Upper lobe of left lung (tissue), 6 donors: ENCODE data around the gene TMPRSS13. TPM values are rescaled to one million over a fixed set of nuclear protein-coding genes. Genes with fewer than 3 reads are reported as not detected.

ENCODE experiments used
- ATAC-seq, 2 donors: fragments of 200-7000 bp; cut with Tn5 transposase; one replicate each; pipeline ENCODE4 v1.9.1; 2022; ENCODE audit warnings: mild to moderate bottlenecking in 2 of 2, moderate library complexity in 2 of 2; ENCODE audit not compliant: low FRiP score in 2 of 2
- DNase-seq, 2 donors: peaks; one replicate each; pipeline ENCODE4 v3.0.0-alpha.2; 2019 to 2020
- H3K27ac ChIP-seq, 4 donors: fragments of 200-600 bp; sonication (generic); one replicate each; pipeline ENCODE4 v1.5.1; 2016 to 2019
- H3K27me3 ChIP-seq, 4 donors: fragments of 200-600 bp; sonication (generic); one replicate each; pipeline ENCODE4 v1.5.1; 2017 to 2019
- H3K36me3 ChIP-seq, 4 donors: fragments of 200-600 bp; sonication (generic); one replicate each; pipeline ENCODE4 v1.5.1; 2016 to 2019
- H3K4me1 ChIP-seq, 4 donors: fragments of 200-600 bp; sonication (generic); one replicate each; pipeline ENCODE4 v1.5.1; 2018 to 2019
- H3K4me3 ChIP-seq, 4 donors: fragments of 200-600 bp; sonication (generic); one replicate each; pipeline ENCODE4 v1.5.1; 2017 to 2019; ENCODE audit warnings: mild to moderate bottlenecking in 2 of 4, moderate library complexity in 1 of 4
- H3K9me3 ChIP-seq, 4 donors: fragments of 200-600 bp; sonication (generic); one replicate each; pipeline ENCODE4 v1.5.1; 2018 to 2019
- CTCF ChIP-seq, 6 experiments: fragments of 450-650 bp in 4 of 6; fragments of 200-600 bp in 2 of 6; sonication (generic) in 2 of 6; IDR thresholded peaks; one replicate each; pipeline ENCODE4 v1.5.1; 2016 to 2019; ENCODE audit warnings: antibody characterized with exemption in 6 of 6
- EP300 ChIP-seq, 4 donors: sonication (generic); formaldehyde crosslinking; IDR thresholded peaks; one replicate each; pipeline ENCODE4 v1.5.1; 2017; ENCODE audit warnings: antibody characterized with exemption in 4 of 4, control low read depth in 2 of 4
- POLR2A ChIP-seq, 4 donors: fragments of 450-650 bp; IDR thresholded peaks; one replicate each; pipeline ENCODE4 v1.5.1; 2016 to 2017; ENCODE audit warnings: antibody characterized with exemption in 4 of 4, mild to moderate bottlenecking in 2 of 4
- POLR2AphosphoS5 ChIP-seq, 2 donors: sonication (generic); formaldehyde crosslinking; IDR thresholded peaks; one replicate each; pipeline ENCODE4 v1.5.1; 2017; ENCODE audit warnings: antibody characterized with exemption in 2 of 2
- WGBS, 2 donors: methylation state at CpG; one replicate each; pipeline ENCODE4 v1.1.5; 2017 to 2018; 5-methylcytosine and 5-hydroxymethylcytosine counted together
- total RNA-seq, 6 donors: library from RNA; depleted of rRNA in 4 of 6; stranded (reverse); fragments of >200 nt in 4 of 6; gene quantifications; one replicate each; pipeline versions ENCODE4 v1.1.0 to v1.2.1, GENCODE V29; 2016 to 2021
- donor health status: DM: no; HTN: no; CAD: no; lungs with moderate emphysema.
- donor health status: DM: no; HTN: yes; CAD: no; lungs with severe emphysema.

The TMPRSS13 gene
- total RNA-seq, 6 donors from 2014 or later = 4.6 to 26.2 (median 6.1) TPM

DNA sequence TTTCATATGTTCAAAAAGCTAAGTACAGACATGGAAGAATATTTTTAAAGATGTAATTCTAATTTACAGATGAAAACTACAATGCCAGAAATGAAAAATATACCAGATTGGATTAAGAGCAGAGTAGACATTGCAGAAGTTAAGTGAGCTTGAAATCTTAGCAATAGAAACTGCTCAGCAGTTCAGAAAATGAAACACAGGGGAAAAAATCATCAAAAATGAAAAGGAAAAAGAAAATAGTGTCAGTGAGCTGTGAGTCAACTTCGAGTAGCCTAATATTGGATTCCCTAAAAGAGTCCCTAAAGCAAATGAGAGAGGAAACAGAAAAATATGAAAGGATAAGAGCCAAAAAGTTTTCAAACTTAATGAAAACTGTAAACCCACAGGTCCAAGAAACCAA is 31.2 kb upstream of the TMPRSS13 start:
- Histone ChIP-seq H3K27me3 (no peaks in the 10 kb centered on the region), H3K4me1 (no peaks in the 10 kb centered on the region), H3K27ac (no peak overlapping the region), H3K4me3 (no peak overlapping the region), H3K36me3 (no peaks in the 10 kb centered on the region), H3K9me3 (no peaks in the 10 kb centered on the region)
- no peak for TF ChIP-seq CTCF (IDR thresholded peaks at IDR 0.05)
- TF ChIP-seq POLR2A (IDR thresholded peaks at IDR 0.05) = no peak
- TF ChIP-seq EP300 (IDR thresholded peaks at IDR 0.05) = no peak
- no peak for TF ChIP-seq POLR2AphosphoS5 (IDR thresholded peaks at IDR 0.05)
- WGBS, 2 donors = 64 to 72% methylated on average over 1 of the region's 1 CpG
- ATAC-seq = no peak
- no peak for DNase-seq

DNA sequence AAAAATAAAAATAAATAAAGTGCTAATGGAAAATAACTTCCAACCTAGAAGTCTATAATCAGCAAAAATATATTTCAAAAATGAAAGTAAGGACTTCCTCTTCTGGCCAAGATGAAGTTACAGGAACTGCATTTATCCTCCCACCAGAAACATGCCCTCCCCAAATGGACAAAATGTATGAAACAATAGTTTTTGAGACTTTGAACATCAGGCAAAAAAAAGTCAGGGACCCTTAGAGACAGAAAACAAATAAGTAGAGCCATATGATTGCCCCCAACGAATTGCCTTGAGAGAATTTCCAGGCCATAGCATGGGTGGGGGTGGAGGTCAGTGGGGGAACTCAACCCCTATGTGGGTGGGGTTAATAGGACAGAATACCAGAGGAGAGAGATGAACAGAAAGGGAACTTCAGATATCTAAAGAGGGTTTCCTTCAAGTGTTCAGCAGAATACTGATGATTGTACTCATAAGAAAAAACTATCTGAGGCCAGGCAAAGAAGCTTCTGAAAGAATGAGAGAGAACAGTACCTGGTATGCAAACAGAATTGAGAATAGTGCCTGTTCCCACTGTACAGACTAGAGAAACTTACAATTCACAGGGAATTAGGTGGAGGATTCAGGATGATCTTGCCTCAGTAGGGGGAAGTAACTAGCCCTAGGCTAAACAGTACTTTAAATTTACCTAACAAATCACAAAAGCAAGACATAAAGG is 30.4 kb upstream of the TMPRSS13 start:
- H3K27ac ChIP-seq = peak overlapping the region in 2 of 4 donors; percentile 16 to 30
- 80% methylated on average over 1 of the region's 1 CpG for WGBS, 2 donors
- no peak overlapping the region for H3K4me3 ChIP-seq
- H3K36me3 ChIP-seq = no peaks in the 10 kb centered on the region
- no peaks in the 10 kb centered on the region for H3K4me1 ChIP-seq
- no peaks in the 10 kb centered on the region for H3K9me3 ChIP-seq
- TF ChIP-seq POLR2AphosphoS5 (IDR thresholded peaks at IDR 0.05) = no peak
- no peak for TF ChIP-seq CTCF (IDR thresholded peaks at IDR 0.05)
- TF ChIP-seq EP300 (IDR thresholded peaks at IDR 0.05) = no peak
- TF ChIP-seq POLR2A (IDR thresholded peaks at IDR 0.05) = no peak
- ATAC-seq (peak in 1 of 2 donors; percentile 67), DNase-seq (no peak)
- no peaks in the 10 kb centered on the region for H3K27me3 ChIP-seq

- ATAC-seq (no peak), DNase-seq (no peak)
- Histone ChIP-seq H3K27ac (no peak overlapping the region), H3K27me3 (no peaks in the 10 kb centered on the region), H3K9me3 (no peaks in the 10 kb centered on the region), H3K36me3 (no peaks in the 10 kb centered on the region), H3K4me3 (no peak overlapping the region), H3K4me1 (no peaks in the 10 kb centered on the region)
- 98% methylated on average over 1 of the region's 1 CpG for WGBS, 2 donors
- TF ChIP-seq POLR2AphosphoS5 (IDR thresholded peaks at IDR 0.05) (no peak), POLR2A (IDR thresholded peaks at IDR 0.05) (no peak), CTCF (IDR thresholded peaks at IDR 0.05) (no peak), EP300 (IDR thresholded peaks at IDR 0.05) (no peak)
Measured at GRCh38 chr11:117958949-117959348, 29.7 kb upstream of the TMPRSS13 start.

- WGBS, 2 donors = 91 to 97% methylated on average over 3 of the region's 3 CpGs
- Histone ChIP-seq H3K4me3 (no peak overlapping the region), H3K4me1 (peaks cover 0 to 32% (median 18%) of the 10 kb centered on the region in 4 donors), H3K27ac (no peak overlapping the region), H3K36me3 (no peaks in the 10 kb centered on the region), H3K9me3 (no peaks in the 10 kb centered on the region), H3K27me3 (no peaks in the 10 kb centered on the region)
- no peak for DNase-seq
- TF ChIP-seq POLR2AphosphoS5 (IDR thresholded peaks at IDR 0.05) (no peak), CTCF (IDR thresholded peaks at IDR 0.05) (no peak), POLR2A (IDR thresholded peaks at IDR 0.05) (no peak), EP300 (IDR thresholded peaks at IDR 0.05) (no peak)
- ATAC-seq = no peak
Measured at GRCh38 chr11:117953024-117953671, 23.9 kb upstream of the TMPRSS13 start.
